Parathyroid adenoma (tissue), 2 donors: ENCODE data around the gene PLEKHA7.

Source experiments
- H2AFZ ChIP-seq: fragments of 300-600 bp; sonication (generic); one replicate; pipeline ENCODE4 v1.7.0; 2017; ENCODE audit warnings: antibody characterized with exemption, mild to moderate bottlenecking
- H3K27ac ChIP-seq: fragments of 300-600 bp; sonication (generic); one replicate; pipeline ENCODE4 v1.7.0; 2017
- H3K27me3 ChIP-seq: fragments of 300-600 bp; sonication (generic); one replicate; pipeline ENCODE4 v1.7.0; 2017; ENCODE audit warnings: low read length; ENCODE audit not compliant: control insufficient read depth, insufficient read depth
- H3K36me3 ChIP-seq: fragments of 300-600 bp; sonication (generic); one replicate; pipeline ENCODE4 v1.7.0; 2017; ENCODE audit warnings: low read length; ENCODE audit not compliant: control insufficient read depth, insufficient read depth
- H3K4me1 ChIP-seq: fragments of 300-600 bp; sonication (generic); one replicate; pipeline ENCODE4 v1.7.0; 2017; ENCODE audit warnings: control low read depth
- H3K4me2 ChIP-seq: fragments of 300-600 bp; sonication (generic); one replicate; pipeline ENCODE4 v1.7.0; 2017; ENCODE audit warnings: low read length
- H3K4me3 ChIP-seq: fragments of 300-600 bp; sonication (generic); one replicate; pipeline ENCODE4 v1.7.0; 2017; ENCODE audit warnings: low read depth, low read length
- H3K79me2 ChIP-seq: fragments of 300-600 bp; sonication (generic); one replicate; pipeline ENCODE4 v1.7.0; 2017; ENCODE audit warnings: control low read depth
- H3K9ac ChIP-seq: fragments of 300-600 bp; sonication (generic); one replicate; pipeline ENCODE4 v1.7.0; 2017; ENCODE audit warnings: mild to moderate bottlenecking
- H3K9me3 ChIP-seq: fragments of 300-600 bp; sonication (generic); one replicate; pipeline ENCODE4 v1.7.0; 2017; ENCODE audit warnings: low read length; ENCODE audit not compliant: control insufficient read depth
- CTCF ChIP-seq: fragments of 300-600 bp; sonication (generic); IDR thresholded peaks from one replicate; pipeline ENCODE4 v1.7.0; 2017; ENCODE audit warnings: antibody characterized with exemption, mild to moderate bottlenecking
- donor health status: primary hyperparathyroidism.

The PLEKHA7 gene

GRCh38 chr11:16833026-16833425, 181.2 kb downstream of the PLEKHA7 start:
- H3K4me3 ChIP-seq, result no peak overlapping the region
- no peaks in the 10 kb centered on the region for H3K79me2 ChIP-seq
- H3K9me3 ChIP-seq, result no peaks in the 10 kb centered on the region
- no peak overlapping the region for H3K27ac ChIP-seq
- H3K36me3 ChIP-seq, result no peaks in the 10 kb centered on the region
- no peaks in the 10 kb centered on the region for H3K27me3 ChIP-seq
- no peak overlapping the region for H2AFZ ChIP-seq
- H3K4me1 ChIP-seq, result no peaks in the 10 kb centered on the region
- TF ChIP-seq CTCF, result no peak
- H3K4me2 ChIP-seq, result no peak overlapping the region
- H3K9ac ChIP-seq, result no peak overlapping the region

- H3K36me3 ChIP-seq, result no peaks in the 10 kb centered on the region
- H3K4me3 ChIP-seq, result no peak overlapping the region
- H2AFZ ChIP-seq, result no peak overlapping the region
- H3K4me1 ChIP-seq, result no peaks in the 10 kb centered on the region
- H3K9me3 ChIP-seq, result no peaks in the 10 kb centered on the region
- H3K9ac ChIP-seq, result no peak overlapping the region
- no peak overlapping the region for H3K4me2 ChIP-seq
- no peaks in the 10 kb centered on the region for H3K79me2 ChIP-seq
- H3K27ac ChIP-seq, result no peak overlapping the region
- TF ChIP-seq CTCF, result no peak
- no peaks in the 10 kb centered on the region for H3K27me3 ChIP-seq
Observed at GRCh38 chr11:16832193-16832539, 182.0 kb downstream of the PLEKHA7 start.

DNA sequence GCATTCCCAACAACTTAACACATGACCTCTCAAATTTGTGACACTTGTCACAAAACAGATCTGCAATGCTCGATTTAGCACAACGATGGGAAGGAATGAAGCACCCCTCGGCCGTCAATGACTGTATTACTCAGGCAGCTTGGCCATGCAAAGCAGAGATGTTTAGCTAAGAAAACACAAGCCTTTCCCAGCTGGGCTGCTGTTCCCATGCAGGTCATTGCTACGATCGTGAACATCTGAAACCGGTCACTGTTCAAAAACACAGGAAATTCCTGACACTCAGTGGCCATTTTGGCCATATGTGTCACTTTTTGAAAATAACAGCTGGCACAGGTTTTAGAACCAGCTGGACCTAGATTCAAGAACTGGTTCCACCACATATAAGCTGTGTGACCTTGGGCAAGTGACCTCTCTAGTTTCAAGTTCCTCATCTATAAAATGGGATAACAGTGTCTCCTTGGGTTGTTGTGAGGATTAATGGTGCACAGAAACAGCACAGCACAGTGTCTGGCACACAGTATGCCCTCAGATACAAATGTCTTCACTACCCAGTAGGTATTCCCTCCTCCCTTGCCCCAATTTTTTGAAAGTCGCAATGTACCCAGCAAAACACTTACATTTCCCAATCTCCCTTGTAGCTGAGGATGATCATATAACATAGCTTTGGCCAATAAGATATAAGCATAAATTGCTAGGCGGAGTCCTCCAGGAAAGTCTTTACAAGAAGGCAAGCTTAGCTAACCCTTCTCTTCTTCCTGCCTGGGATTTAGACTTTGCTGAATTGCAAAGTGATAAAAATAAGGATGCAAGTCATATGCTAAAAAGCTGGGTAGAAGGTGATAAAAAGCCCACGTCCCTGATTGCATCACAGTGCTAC, 182.7 kb downstream of the PLEKHA7 start:
- no peak for TF ChIP-seq CTCF
- Histone ChIP-seq H3K36me3 (no peaks in the 10 kb centered on the region), H3K9ac (no peak overlapping the region)

GRCh38 chr11:16827139-16827538, 187.1 kb downstream of the PLEKHA7 start:
- Histone ChIP-seq H3K36me3 (no peaks in the 10 kb centered on the region), H3K4me2 (no peak overlapping the region), H3K27ac (no peak overlapping the region), H2AFZ (no peak overlapping the region), H3K9ac (no peak overlapping the region), H3K9me3 (no peaks in the 10 kb centered on the region), H3K4me1 (no peaks in the 10 kb centered on the region), H3K79me2 (no peaks in the 10 kb centered on the region), H3K4me3 (no peak overlapping the region), H3K27me3 (no peaks in the 10 kb centered on the region)
- no peak for TF ChIP-seq CTCF

More for the DNA sequence above, 182.7 kb downstream of the PLEKHA7 start:
- no peak overlapping the region for H3K4me2 ChIP-seq
- H3K9me3 ChIP-seq, result no peaks in the 10 kb centered on the region
- no peak overlapping the region for H2AFZ ChIP-seq
- no peaks in the 10 kb centered on the region for H3K79me2 ChIP-seq
- no peaks in the 10 kb centered on the region for H3K4me1 ChIP-seq
- H3K27me3 ChIP-seq, result no peaks in the 10 kb centered on the region
- no peak overlapping the region for H3K4me3 ChIP-seq
- no peak overlapping the region for H3K27ac ChIP-seq

GRCh38 chr11:16825968-16826367, 188.2 kb downstream of the PLEKHA7 start:
- H3K36me3 ChIP-seq, result no peaks in the 10 kb centered on the region
- H3K9ac ChIP-seq, result no peak overlapping the region
- H3K4me3 ChIP-seq, result no peak overlapping the region
- H2AFZ ChIP-seq, result no peak overlapping the region
- no peaks in the 10 kb centered on the region for H3K79me2 ChIP-seq
- no peak for TF ChIP-seq CTCF
- H3K4me1 ChIP-seq, result no peaks in the 10 kb centered on the region
- no peaks in the 10 kb centered on the region for H3K9me3 ChIP-seq
- no peaks in the 10 kb centered on the region for H3K27me3 ChIP-seq
- H3K27ac ChIP-seq, result no peak overlapping the region
- no peak overlapping the region for H3K4me2 ChIP-seq
